ENCODE measurements around the gene CRAMP1.

The CRAMP1 gene

GRCh38 chr16:1630450-1631213 lies 18.5 kb downstream of the CRAMP1 start:
- no peak overlapping the region for H3K27ac ChIP-seq (replicated peaks)
- H3K27me3 ChIP-seq (ENCODE audit: insufficient read depth, poor library complexity, severe bottlenecking): no peaks in the 10 kb centered on the region
- H3K4me3 ChIP-seq (replicated peaks; ENCODE audit: insufficient read depth, low read length): no peak overlapping the region
- TF ChIP-seq SPI1 (IDR thresholded peaks at IDR 0.05; ENCODE audit: borderline replicate concordance, low read depth): no peak
- TF ChIP-seq POLR2AphosphoS5 (IDR thresholded peaks at IDR 0.05; ENCODE audit: low read depth): no peak
- TF ChIP-seq, protein P1, sequence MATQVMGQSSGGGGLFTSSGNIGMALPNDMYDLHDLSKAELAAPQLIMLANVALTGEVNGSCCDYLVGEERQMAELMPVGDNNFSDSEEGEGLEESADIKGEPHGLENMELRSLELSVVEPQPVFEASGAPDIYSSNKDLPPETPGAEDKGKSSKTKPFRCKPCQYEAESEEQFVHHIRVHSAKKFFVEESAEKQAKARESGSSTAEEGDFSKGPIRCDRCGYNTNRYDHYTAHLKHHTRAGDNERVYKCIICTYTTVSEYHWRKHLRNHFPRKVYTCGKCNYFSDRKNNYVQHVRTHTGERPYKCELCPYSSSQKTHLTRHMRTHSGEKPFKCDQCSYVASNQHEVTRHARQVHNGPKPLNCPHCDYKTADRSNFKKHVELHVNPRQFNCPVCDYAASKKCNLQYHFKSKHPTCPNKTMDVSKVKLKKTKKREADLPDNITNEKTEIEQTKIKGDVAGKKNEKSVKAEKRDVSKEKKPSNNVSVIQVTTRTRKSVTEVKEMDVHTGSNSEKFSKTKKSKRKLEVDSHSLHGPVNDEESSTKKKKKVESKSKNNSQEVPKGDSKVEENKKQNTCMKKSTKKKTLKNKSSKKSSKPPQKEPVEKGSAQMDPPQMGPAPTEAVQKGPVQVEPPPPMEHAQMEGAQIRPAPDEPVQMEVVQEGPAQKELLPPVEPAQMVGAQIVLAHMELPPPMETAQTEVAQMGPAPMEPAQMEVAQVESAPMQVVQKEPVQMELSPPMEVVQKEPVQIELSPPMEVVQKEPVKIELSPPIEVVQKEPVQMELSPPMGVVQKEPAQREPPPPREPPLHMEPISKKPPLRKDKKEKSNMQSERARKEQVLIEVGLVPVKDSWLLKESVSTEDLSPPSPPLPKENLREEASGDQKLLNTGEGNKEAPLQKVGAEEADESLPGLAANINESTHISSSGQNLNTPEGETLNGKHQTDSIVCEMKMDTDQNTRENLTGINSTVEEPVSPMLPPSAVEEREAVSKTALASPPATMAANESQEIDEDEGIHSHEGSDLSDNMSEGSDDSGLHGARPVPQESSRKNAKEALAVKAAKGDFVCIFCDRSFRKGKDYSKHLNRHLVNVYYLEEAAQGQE (IDR thresholded peaks at IDR 0.05; ENCODE audit: insufficient replicate concordance, low read depth): no peak
- TF ChIP-seq, protein P2, sequence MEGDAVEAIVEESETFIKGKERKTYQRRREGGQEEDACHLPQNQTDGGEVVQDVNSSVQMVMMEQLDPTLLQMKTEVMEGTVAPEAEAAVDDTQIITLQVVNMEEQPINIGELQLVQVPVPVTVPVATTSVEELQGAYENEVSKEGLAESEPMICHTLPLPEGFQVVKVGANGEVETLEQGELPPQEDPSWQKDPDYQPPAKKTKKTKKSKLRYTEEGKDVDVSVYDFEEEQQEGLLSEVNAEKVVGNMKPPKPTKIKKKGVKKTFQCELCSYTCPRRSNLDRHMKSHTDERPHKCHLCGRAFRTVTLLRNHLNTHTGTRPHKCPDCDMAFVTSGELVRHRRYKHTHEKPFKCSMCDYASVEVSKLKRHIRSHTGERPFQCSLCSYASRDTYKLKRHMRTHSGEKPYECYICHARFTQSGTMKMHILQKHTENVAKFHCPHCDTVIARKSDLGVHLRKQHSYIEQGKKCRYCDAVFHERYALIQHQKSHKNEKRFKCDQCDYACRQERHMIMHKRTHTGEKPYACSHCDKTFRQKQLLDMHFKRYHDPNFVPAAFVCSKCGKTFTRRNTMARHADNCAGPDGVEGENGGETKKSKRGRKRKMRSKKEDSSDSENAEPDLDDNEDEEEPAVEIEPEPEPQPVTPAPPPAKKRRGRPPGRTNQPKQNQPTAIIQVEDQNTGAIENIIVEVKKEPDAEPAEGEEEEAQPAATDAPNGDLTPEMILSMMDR (IDR thresholded peaks at IDR 0.05; ENCODE audit: insufficient read depth, low read length): no peak
- no peak for TF ChIP-seq GABPA (IDR thresholded peaks at IDR 0.05; ENCODE audit: low read depth)
- DNase-seq (ENCODE audit: low read depth in 1 of 2, low spot score in 1 of 2): no peak

DNA sequence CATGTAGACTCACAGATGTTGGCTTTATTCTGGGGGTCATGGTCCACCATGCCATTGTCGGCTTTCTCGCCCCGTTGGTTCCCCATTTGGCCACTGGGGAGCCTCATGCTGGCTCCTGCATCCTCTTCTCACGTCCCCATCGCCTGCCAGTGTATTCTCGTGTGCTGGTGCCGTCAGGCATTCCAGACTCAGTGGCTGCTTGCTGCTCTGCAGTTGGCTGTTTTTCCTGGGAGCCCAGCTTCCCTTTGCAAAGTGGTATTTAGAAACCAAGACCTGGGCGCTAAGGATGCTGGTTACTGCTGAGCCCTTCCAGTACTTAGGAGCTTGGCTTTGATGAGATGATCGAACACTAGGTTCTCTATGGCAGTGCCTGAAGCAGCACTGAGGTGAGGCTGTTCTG lies 19.1 kb downstream of the CRAMP1 start:
- no peak for DNase-seq (ENCODE audit: low read depth in 1 of 2, low spot score in 1 of 2)
- no peak overlapping the region for H3K4me3 ChIP-seq (replicated peaks; ENCODE audit: insufficient read depth, low read length)
- H3K27me3 ChIP-seq (ENCODE audit: insufficient read depth, poor library complexity, severe bottlenecking): no peaks in the 10 kb centered on the region
- TF ChIP-seq SPI1 (IDR thresholded peaks at IDR 0.05; ENCODE audit: borderline replicate concordance, low read depth) (no peak), POLR2AphosphoS5 (IDR thresholded peaks at IDR 0.05; ENCODE audit: low read depth) (no peak), GABPA (IDR thresholded peaks at IDR 0.05; ENCODE audit: low read depth) (no peak)
- TF ChIP-seq, protein P1 (IDR thresholded peaks at IDR 0.05; ENCODE audit: insufficient replicate concordance, low read depth): no peak
- TF ChIP-seq, protein P2 (IDR thresholded peaks at IDR 0.05; ENCODE audit: insufficient read depth, low read length): no peak
- no peak overlapping the region for H3K27ac ChIP-seq (replicated peaks)

DNA sequence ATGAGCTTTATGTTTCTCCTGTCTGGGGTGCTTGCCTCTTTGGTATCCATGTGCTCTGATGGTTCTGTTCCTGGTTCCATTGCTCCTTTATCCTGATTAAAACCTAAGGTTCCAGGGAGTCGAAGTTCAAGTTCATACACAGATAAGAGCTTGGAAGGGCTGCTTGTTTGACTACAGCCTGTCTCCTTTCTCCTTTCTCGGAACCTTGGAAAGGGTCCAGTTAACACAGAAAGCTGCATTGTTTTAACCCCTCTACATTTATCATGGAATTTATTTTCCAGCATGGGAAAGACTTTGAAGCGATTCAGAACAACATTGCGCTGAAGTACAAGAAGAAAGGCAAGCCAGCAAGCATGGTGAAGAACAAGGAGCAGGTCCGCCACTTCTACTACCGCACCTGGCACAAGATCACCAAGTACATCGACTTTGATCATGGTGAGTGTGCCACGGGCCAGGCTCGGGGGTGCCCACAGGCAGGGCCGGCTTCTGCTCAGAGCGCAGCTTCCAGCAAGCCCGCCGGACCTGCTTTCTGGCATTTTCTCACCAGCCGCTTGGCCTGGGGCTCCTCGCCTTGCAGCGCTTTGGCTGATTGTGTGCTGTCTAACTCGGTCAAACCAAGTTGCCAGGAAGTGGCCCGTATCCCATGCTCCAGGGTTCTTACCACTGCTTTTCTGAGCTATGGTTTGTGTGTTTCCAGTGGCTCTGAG lies 19.9 kb downstream of the CRAMP1 start:
- DNase-seq (ENCODE audit: low read depth in 1 of 2, low spot score in 1 of 2): no peak
- Histone ChIP-seq H3K27ac (replicated peaks) (no peak overlapping the region), H3K27me3 (ENCODE audit: insufficient read depth, poor library complexity, severe bottlenecking) (no peaks in the 10 kb centered on the region), H3K4me3 (replicated peaks; ENCODE audit: insufficient read depth, low read length) (no peak overlapping the region)
- TF ChIP-seq SPI1 (IDR thresholded peaks at IDR 0.05; ENCODE audit: borderline replicate concordance, low read depth) (no peak), GABPA (IDR thresholded peaks at IDR 0.05; ENCODE audit: low read depth) (no peak), POLR2AphosphoS5 (IDR thresholded peaks at IDR 0.05; ENCODE audit: low read depth) (no peak)
- TF ChIP-seq, protein P1 (IDR thresholded peaks at IDR 0.05; ENCODE audit: insufficient replicate concordance, low read depth): no peak
- TF ChIP-seq, protein P2 (IDR thresholded peaks at IDR 0.05; ENCODE audit: insufficient read depth, low read length): no peak

All from HL-60 (cell line).